ENCODE measurements around the gene SLC16A14. TPM values are rescaled to one million over a fixed set of nuclear protein-coding genes. Genes with fewer than 3 reads are reported as not detected.

The SLC16A14 gene
- total and polyA plus RNA-seq, 3 experiments from 2014 or later, result 0.13 to 1.0 (median 0.27) TPM

GRCh38 chr2:230076819-230077218 lies 8.1 kb upstream of the SLC16A14 start:
- Histone ChIP-seq H3K27ac (ENCODE audit: low read depth, low read length) (no peak overlapping the region), H3K36me3 (ENCODE audit: insufficient read depth, low read length) (no peaks in the 10 kb centered on the region), H3K4me3 (ENCODE audit: low read length) (no peak overlapping the region), H3K27me3 (ENCODE audit: insufficient read depth, low read length, poor library complexity, severe bottlenecking) (no peaks in the 10 kb centered on the region), H3K4me1 (ENCODE audit: insufficient read depth, low read length) (no peaks in the 10 kb centered on the region), H3K9me3 (ENCODE audit: low read length) (no peaks in the 10 kb centered on the region)
- POLR2A ChIA-PET, result no interaction called here
- CTCF ChIA-PET, result interaction anchor here (2.7 kb wide), 1 partner anchor 10 kb away, joined by 12 read pairs; no protein-coding TSS in a partner anchor
- Mint-ChIP-seq H3K4me1 (no peaks in the 10 kb centered on the region), H3K36me3 (no peaks in the 10 kb centered on the region), H3K27ac (no peak overlapping the region), H3K27me3 (peaks cover 2 to 4% of the 10 kb centered on the region in 2 donors), H3K9me3 (no peaks in the 10 kb centered on the region), H3K4me3 (no peak overlapping the region)
- no peak for DNase-seq

DNA sequence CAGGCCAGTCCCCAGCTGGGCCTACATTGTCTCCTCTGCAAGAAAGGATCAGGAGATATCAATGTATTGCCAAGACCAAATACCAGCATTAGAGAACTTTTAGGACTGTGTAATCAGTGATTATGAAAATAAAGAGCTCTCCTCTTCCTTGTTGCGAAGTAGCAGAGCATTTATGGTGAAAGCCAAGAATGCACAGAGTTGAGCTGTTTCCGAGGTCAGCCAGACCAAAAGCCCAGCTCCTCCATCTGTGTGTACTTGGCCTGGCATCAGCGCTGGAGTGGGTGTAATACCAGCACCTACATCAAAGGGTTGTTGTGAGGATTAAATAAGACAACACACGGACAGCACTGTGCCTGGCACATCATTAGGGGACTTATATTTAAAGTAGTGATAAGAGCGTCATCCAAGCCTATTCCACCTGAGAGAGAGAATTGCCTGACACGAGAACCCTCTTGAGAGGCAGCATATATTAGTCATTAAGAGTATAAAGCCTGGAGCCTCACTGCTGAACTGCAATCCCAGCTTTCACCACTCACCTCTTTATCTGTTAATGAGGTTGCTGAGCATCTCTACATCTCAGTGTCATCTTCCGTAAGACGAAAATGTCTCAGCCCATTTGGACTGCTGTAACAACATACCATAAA lies 7.4 kb upstream of the SLC16A14 start:
- Mint-ChIP-seq H3K36me3 (no peaks in the 10 kb centered on the region), H3K4me3 (no peak overlapping the region), H3K27ac (no peak overlapping the region), H3K9me3 (no peaks in the 10 kb centered on the region), H3K27me3 (peaks cover 2 to 7% of the 10 kb centered on the region in 2 donors), H3K4me1 (no peaks in the 10 kb centered on the region)
- no peak overlapping the region for H3K4me3 ChIP-seq (ENCODE audit: low read length)
- ChIA-PET CTCF (interaction anchor here (0.6 to 2.7 kb wide), 3 partner anchors 9 to 43 kb away, joined by 3 to 12 read pairs (median 4); no protein-coding TSS in a partner anchor), POLR2A (no interaction called here)
- H3K9me3 ChIP-seq (ENCODE audit: low read length), result no peaks in the 10 kb centered on the region
- H3K4me1 ChIP-seq (ENCODE audit: insufficient read depth, low read length), result no peaks in the 10 kb centered on the region
- DNase-seq, result no peak
- no peaks in the 10 kb centered on the region for H3K36me3 ChIP-seq (ENCODE audit: insufficient read depth, low read length)
- no peaks in the 10 kb centered on the region for H3K27me3 ChIP-seq (ENCODE audit: insufficient read depth, low read length, poor library complexity, severe bottlenecking)
- H3K27ac ChIP-seq (ENCODE audit: low read depth, low read length), result no peak overlapping the region

GRCh38 chr2:230071421-230071820 lies 2.7 kb upstream of the SLC16A14 start:
- peaks cover 18 to 21% (median 21%) of the 10 kb centered on the region in 3 donors for H3K4me1 Mint-ChIP-seq
- Histone ChIP-seq H3K4me1 (ENCODE audit: insufficient read depth, low read length) (peaks cover 4% of the 10 kb centered on the region), H3K9me3 (ENCODE audit: low read length) (no peaks in the 10 kb centered on the region), H3K27ac (ENCODE audit: low read depth, low read length) (no peak overlapping the region), H3K27me3 (ENCODE audit: insufficient read depth, low read length, poor library complexity, severe bottlenecking) (peaks cover 4% of the 10 kb centered on the region), H3K4me3 (ENCODE audit: low read length) (no peak overlapping the region), H3K36me3 (ENCODE audit: insufficient read depth, low read length) (no peaks in the 10 kb centered on the region)
- ChIA-PET POLR2A (no interaction called here), CTCF (no interaction called here)
- H3K27me3 Mint-ChIP-seq, result peaks cover 12 to 19% of the 10 kb centered on the region in 2 donors
- peak overlapping the region in 1 of 7 donors; percentile 14 for H3K4me3 Mint-ChIP-seq
- H3K36me3 Mint-ChIP-seq, result peaks cover 0 to 4% (median 0%) of the 10 kb centered on the region in 3 donors
- no peak overlapping the region for H3K27ac Mint-ChIP-seq
- no peak for DNase-seq
- H3K9me3 Mint-ChIP-seq, result no peaks in the 10 kb centered on the region

DNA sequence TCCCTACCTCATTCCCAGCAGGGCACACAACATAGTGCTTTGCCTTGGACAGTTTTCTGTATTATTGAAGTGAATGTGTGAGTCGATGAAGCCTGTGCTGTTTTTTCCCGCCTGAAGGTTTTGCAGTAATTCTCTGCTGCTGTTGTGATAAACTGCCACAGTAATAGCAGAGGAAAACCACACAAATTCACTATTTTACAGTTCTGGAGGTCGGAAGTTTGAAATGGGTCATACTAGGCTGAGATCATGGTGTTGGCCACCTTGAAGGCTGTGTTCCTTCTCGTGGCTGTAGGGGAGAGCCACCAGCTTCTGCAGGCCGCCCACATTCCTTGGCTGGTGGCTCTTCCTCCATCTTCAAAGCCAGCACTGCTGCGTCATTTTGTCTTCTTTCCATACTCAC lies 678 bp upstream of the SLC16A14 start:
- H3K27ac ChIP-seq (ENCODE audit: low read depth, low read length), result no peak overlapping the region
- ChIA-PET CTCF (interaction anchor here (2.1 kb wide), 1 partner anchor 15 kb away, joined by 6 read pairs; no protein-coding TSS in a partner anchor), POLR2A (no interaction called here)
- peaks cover 10 to 19% of the 10 kb centered on the region in 2 donors for H3K27me3 Mint-ChIP-seq
- peak overlapping the region in 2 of 8 donors; percentile 54 to 85 for H3K27ac Mint-ChIP-seq
- H3K9me3 Mint-ChIP-seq, result no peaks in the 10 kb centered on the region
- H3K36me3 ChIP-seq (ENCODE audit: insufficient read depth, low read length), result no peaks in the 10 kb centered on the region
- H3K4me3 ChIP-seq (ENCODE audit: low read length), result no peak overlapping the region
- H3K4me3 Mint-ChIP-seq, result peak overlapping the region; percentile 81 to 96 (median 91)
- peaks cover 4% of the 10 kb centered on the region for H3K4me1 ChIP-seq (ENCODE audit: insufficient read depth, low read length)
- H3K9me3 ChIP-seq (ENCODE audit: low read length), result no peaks in the 10 kb centered on the region
- peaks cover 0 to 4% (median 0%) of the 10 kb centered on the region in 3 donors for H3K36me3 Mint-ChIP-seq
- H3K27me3 ChIP-seq (ENCODE audit: insufficient read depth, low read length, poor library complexity, severe bottlenecking), result peaks cover 4% of the 10 kb centered on the region
- no peak for DNase-seq
- H3K4me1 Mint-ChIP-seq, result peaks cover 20 to 21% (median 21%) of the 10 kb centered on the region in 3 donors

DNA sequence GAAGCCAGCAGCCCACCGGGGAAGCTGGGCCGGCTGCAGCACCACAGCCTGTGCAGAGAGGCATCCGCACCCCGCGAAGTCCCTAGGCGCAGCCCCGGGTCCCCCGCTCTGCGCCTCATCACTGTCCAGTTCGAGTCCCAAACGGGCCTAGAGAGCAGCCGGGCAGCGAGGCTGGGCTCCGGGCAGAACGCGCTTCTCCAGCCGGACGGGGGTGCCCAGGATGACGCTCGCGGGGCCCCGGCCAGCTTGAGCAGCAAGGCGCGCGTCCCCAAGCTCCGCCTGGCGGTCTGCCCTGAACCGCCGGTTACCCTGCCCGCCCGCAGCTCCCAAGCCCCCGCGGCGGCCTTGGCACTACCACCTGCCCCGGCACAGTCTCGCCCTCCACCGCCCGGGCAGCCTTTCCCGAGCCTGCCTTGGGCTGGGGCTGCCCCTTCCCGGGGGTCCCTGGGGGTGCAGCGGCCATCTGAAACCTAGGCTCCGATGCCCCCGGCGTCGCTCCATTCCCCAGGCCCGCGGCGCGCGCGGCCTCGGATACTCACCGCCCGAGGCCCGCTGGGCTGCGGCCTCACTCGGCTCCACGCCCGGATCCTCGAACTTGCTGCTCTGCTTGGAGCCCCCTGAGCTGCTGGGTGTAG lies 591 bp downstream of the SLC16A14 start:
- Histone ChIP-seq H3K9me3 (ENCODE audit: low read length) (no peaks in the 10 kb centered on the region), H3K36me3 (ENCODE audit: insufficient read depth, low read length) (no peaks in the 10 kb centered on the region), H3K27me3 (ENCODE audit: insufficient read depth, low read length, poor library complexity, severe bottlenecking) (peaks cover 4% of the 10 kb centered on the region), H3K4me3 (ENCODE audit: low read length) (peak overlapping the region; percentile 39), H3K4me1 (ENCODE audit: insufficient read depth, low read length) (peaks cover 4% of the 10 kb centered on the region), H3K27ac (ENCODE audit: low read depth, low read length) (no peak overlapping the region)
- H3K36me3 Mint-ChIP-seq, result peaks cover 0 to 4% (median 0%) of the 10 kb centered on the region in 3 donors
- ChIA-PET CTCF (interaction anchor here (0.5 to 2.7 kb wide), 14 partner anchors 9 to 593 kb away, joined by 3 to 12 read pairs (median 4); no protein-coding TSS in a partner anchor), POLR2A (interaction anchor here (0.7 kb wide), 1 partner anchor 43 kb away, joined by 3 read pairs; no protein-coding TSS in a partner anchor)
- peak overlapping the region; percentile 81 to 96 (median 91) for H3K4me3 Mint-ChIP-seq
- H3K4me1 Mint-ChIP-seq, result peaks cover 20 to 21% (median 21%) of the 10 kb centered on the region in 3 donors
- H3K27me3 Mint-ChIP-seq, result peaks cover 12 to 23% of the 10 kb centered on the region in 2 donors
- peak overlapping the region in 1 of 8 donors; percentile 45 for H3K27ac Mint-ChIP-seq
- no peaks in the 10 kb centered on the region for H3K9me3 Mint-ChIP-seq
- peak in 4 of 5 donors; percentile 4 to 52 (median 18) for DNase-seq

DNA sequence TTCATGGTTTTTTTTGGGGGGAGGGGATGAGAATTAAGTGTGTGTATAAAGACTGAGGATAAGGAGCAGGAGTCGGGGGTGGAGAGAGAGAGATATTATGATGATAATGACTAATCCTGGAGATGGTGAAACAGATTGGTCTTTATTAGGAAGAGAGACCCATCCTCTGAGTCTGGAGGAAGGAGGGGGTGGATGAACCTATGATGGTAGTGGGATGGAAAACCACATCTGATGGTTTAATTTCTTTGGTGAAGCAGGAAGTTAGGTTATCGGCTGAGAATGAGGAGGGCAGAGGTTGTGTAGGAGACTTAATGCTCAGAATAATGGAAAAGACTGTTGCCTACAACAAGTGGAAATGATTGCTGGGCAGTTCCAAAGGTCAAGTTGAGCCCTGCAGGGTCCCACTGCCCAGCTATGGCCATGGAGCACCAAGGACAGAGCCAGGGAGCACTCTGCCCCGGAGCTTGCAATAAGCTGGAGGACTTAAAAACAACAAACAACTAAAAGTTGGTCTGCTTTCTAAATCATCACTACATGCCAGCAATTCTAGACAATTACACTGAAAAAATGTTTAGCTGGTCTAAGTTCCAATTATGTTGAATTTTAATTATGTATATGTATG lies 7.9 kb downstream of the SLC16A14 start:
- ChIA-PET POLR2A (no interaction called here), CTCF (no interaction called here)
- peaks cover 7 to 12% of the 10 kb centered on the region in 2 donors for H3K27me3 Mint-ChIP-seq
- no peaks in the 10 kb centered on the region for H3K27me3 ChIP-seq (ENCODE audit: insufficient read depth, low read length, poor library complexity, severe bottlenecking)
- H3K4me1 Mint-ChIP-seq, result peaks cover 0 to 9% (median 6%) of the 10 kb centered on the region in 3 donors
- no peaks in the 10 kb centered on the region for H3K9me3 ChIP-seq (ENCODE audit: low read length)
- H3K36me3 Mint-ChIP-seq, result peaks cover 0 to 5% (median 2%) of the 10 kb centered on the region in 3 donors
- H3K4me3 Mint-ChIP-seq, result no peak overlapping the region
- peak overlapping the region in 1 of 8 donors; percentile 61 for H3K27ac Mint-ChIP-seq
- H3K27ac ChIP-seq (ENCODE audit: low read depth, low read length), result no peak overlapping the region
- peaks cover 7% of the 10 kb centered on the region for H3K4me1 ChIP-seq (ENCODE audit: insufficient read depth, low read length)
- H3K36me3 ChIP-seq (ENCODE audit: insufficient read depth, low read length), result no peaks in the 10 kb centered on the region
- peaks cover 0 to 4% (median 0%) of the 10 kb centered on the region in 5 donors for H3K9me3 Mint-ChIP-seq
- no peak overlapping the region for H3K4me3 ChIP-seq (ENCODE audit: low read length)
- DNase-seq, result no peak

- Mint-ChIP-seq H3K4me1 (no peaks in the 10 kb centered on the region), H3K27me3 (peaks cover 0 to 4% of the 10 kb centered on the region in 2 donors), H3K4me3 (no peak overlapping the region), H3K36me3 (peaks cover 0 to 2% (median 0%) of the 10 kb centered on the region in 3 donors), H3K9me3 (no peaks in the 10 kb centered on the region), H3K27ac (no peak overlapping the region)
- POLR2A ChIA-PET, result interaction anchor here (0.6 to 0.7 kb wide), 2 partner anchors 12 to 63 kb away, joined by 3 read pairs; no protein-coding TSS in a partner anchor
- CTCF ChIA-PET, result no interaction called here
- Histone ChIP-seq H3K4me1 (ENCODE audit: insufficient read depth, low read length) (no peaks in the 10 kb centered on the region), H3K27me3 (ENCODE audit: insufficient read depth, low read length, poor library complexity, severe bottlenecking) (no peaks in the 10 kb centered on the region), H3K9me3 (ENCODE audit: low read length) (no peaks in the 10 kb centered on the region), H3K4me3 (ENCODE audit: low read length) (no peak overlapping the region), H3K36me3 (ENCODE audit: insufficient read depth, low read length) (no peaks in the 10 kb centered on the region), H3K27ac (ENCODE audit: low read depth, low read length) (no peak overlapping the region)
- DNase-seq, result no peak
These were observed 14.8 kb downstream of the SLC16A14 start for GRCh38 chr2:230053753-230054478.

Measured in CD8-positive, alpha-beta memory T cell (primary cell).